GM03348 (cell line): ENCODE measurements around the gene GAS7.

Experiments
- DNase-seq: peaks from one replicate; pipeline ENCODE4 v3.0.0; 2012; ENCODE audit warnings: low spot score

The GAS7 gene

DNA sequence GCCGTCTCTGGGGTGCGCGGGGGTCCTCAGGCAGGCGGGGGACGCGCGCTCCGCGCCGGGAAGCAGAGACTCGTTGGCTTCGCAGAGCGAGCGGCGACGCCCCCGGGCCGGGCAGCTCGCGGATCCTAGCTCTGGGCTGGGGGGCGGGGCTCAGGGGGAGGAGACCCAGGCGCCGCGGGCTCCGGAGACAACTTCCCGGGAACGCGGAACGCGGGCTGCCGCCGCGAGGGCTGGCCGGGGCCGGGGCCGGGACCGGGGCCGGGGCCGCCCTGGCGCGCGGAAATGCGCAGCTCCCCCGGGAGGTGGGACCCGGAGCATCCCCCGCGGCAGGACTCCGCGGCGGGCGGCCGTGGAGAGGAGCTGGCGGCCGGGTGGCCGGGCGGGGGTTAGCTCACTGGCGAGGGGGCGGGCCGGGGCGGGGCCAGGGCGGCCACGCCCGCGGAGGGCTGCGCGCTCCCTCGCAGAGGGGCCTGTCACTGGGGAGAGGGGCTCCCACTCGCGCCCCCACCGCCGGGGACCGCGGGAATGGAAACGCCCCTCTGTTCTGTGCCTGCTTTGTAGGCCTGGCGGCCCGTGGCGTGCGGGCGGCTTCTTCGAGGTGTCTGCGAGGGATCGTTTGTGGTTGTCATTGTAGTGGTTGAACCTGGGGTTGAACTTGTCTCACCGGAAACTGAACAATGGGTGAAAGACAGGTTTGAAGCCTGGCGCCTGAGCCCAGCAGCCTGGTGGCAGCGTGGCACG lies at the start of gene GAS7:
Gene GAS7, minus strand, starts transcription at position 98 of the 741 bp plus-strand sequence.
- DNase-seq, result peak; percentile 93

DNA sequence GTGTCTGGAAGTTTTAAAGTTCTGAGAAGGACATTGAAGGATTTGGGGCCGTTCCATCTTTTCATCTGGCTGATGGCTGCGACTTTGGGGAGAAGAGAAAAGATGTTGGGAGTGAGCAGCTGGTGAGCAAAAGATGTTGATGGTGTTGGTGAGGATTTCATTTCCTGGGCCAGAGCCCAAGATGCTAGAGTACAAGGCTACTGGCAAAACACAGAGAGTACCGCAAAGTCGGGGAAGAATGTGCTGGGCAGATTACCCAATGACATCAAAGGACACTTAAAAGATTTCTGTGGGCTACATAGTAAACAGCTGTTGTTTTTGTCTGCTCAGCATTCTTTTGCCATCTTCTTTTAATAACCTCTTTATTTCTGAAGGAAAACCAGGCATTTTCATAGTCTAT lies 49.4 kb upstream of the GAS7 start:
- DNase-seq, result peak; percentile 60

DNA sequence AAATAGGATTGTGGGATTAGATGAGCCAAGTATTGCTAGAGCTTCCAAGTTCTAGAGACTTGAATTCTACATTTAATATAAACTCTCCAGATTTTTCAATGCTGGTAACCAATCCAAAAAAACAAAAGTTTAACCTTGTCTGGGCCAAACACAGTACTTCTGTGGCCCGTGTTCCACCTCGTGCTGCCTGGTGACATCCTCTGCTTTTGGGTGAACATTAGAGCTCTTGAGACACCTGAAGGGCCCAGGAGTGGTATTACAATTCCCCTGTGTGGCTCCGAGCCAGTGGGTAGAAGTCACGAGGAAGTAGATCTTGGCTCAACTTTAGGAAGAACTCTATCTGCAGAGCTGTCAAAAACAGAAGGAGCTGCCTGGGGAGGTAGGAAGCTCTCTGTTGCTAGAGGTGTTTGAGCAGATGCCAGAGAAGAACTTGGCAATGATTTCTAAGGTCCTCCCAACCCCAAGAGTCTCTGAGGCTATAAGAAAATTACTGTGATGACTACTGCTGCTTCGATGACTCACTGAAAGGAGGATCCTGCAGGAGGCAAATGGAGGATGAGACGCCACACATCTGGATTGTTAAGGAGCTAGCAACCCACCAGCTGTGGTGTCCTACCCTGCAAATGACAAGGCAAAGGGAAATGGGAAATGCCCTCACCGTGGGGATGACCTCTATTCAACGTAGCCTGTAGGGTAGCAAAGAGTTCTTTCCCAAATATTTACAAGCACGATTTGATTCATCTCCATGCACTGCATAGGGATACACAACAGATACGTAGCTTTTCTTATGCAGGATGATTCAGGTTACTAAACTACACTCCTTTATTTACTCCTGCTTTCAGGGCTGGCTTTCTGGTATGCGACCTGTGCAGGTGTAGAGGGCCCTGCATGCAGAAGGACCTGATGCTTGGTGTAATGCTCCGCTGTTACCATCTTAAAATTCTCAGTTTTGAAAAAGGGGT lies 45.8 kb upstream of the GAS7 start:
- DNase-seq, result peak; percentile 70

DNA sequence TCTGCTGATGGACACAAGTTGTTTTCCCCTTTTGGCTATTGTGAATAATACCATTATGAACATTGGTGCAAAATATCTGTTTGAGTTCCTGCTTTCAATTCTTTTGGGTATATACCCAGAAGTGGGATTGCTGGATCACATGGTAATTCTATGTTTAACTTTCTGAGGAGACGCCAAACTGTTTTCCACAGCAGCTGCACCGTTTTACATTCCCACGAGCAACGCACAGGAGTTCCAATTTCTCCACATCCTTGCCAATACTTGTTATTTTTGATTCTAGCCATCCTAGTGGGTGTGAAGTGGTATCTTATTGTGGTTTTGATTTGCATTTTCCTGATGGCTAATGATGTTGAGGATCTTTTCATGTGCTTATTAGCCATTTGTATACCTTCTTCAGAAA lies 43.4 kb upstream of the GAS7 start:
- no peak for DNase-seq

DNA sequence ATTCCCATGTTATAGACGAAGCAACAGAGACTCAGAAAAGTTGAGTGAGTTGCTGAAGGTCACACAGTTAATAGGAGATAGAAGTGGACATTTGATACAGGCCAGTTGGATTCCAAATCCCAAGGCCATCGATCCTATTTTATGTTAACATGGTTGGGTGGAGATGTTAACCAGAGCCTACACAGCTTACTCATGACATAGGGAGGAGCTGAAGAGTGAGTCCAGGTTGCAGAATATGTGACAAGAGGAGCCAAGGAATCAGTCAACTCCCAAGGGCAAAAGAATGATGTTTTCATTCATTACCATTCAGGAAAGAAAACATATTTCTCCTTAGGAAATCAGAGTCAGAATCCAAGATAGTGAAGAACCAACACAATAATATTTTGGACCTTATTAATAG lies 40.3 kb upstream of the GAS7 start:
- no peak for DNase-seq

- no peak for DNase-seq
Measured at GRCh38 chr17:10234033-10234432, 35.6 kb upstream of the GAS7 start.

DNA sequence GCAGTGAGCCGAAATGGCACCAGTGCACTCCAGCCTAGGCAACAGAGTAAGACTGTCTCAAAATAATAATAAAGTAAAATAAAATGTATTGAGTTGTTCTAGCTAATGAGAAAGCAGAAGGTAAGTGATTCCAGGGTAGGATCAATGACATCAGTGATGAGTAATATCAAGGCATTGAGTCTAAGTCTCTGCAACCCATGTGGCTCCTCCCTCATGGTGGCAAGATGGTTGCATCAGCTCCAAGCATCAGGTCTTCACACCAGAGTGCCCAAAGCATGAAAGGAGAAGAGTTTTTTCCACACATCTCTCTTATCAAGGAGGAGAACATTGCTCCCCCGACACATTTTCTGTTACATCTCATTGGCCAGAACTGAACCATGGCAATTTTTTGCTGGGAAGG lies 34.8 kb upstream of the GAS7 start:
- DNase-seq, result no peak

DNA sequence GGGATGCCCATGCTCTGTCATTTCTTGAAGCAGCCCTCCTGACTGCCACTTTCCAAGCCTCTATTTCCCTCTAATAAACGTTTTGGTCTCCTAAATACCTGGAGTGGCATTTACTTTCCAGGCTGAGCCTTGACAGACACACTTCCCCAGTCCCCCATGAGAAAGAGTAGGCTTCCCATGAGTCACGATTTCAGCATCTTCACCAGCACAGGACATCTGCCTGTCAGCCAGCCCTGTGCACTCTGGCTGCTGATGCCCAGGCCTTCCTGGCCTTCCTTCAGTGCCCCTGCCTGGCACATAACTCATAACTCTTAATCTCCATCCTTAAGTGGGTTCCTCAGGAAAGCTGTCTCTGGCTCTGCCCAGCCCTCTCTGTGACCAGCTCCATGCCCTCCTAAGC lies 30.8 kb upstream of the GAS7 start:
- no peak for DNase-seq

GRCh38 chr17:10226930-10227695 lies 28.7 kb upstream of the GAS7 start:
- DNase-seq, result peak; percentile 80

- no peak for DNase-seq
Measured at GRCh38 chr17:10224582-10225195, 26.3 kb upstream of the GAS7 start.

DNA sequence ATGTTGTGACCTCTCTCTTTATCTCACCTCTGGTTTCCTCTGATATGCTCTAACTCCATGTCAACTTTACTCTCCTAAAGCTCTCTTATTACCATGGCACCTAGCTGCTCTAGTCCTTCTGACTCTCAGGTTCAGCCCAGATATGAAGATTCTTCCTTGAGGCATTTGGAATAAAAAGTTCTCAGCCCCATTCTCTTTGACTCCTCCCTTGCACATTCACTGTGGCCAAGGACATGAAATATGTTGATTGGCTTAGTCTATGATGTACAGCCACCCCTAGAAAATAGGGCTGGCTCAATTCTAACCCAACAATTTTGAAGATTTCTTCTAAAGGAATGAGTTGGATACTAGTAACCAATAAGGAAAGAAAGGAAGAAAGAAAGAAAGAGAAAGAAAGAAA lies 20.8 kb upstream of the GAS7 start:
- no peak for DNase-seq

DNA sequence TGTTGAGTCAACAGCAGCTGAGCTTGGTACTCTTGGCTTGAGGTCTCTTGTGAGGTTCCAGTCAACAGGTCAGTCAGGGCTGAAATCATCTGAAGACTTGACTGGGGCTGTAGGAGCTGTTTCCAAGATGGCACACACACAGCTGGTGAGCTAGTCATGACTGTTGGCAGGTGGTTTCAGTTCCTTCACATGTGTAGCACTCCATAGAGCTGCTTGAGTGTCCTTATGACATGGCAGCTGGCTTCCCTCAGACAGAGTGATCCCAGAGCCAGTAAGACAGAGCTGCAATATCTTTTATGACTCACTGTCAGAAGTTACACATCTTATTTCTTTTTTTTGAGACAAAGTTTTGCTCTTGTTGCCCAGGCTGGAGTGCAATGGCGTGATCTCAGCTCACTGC lies 19.5 kb upstream of the GAS7 start:
- no peak for DNase-seq

DNA sequence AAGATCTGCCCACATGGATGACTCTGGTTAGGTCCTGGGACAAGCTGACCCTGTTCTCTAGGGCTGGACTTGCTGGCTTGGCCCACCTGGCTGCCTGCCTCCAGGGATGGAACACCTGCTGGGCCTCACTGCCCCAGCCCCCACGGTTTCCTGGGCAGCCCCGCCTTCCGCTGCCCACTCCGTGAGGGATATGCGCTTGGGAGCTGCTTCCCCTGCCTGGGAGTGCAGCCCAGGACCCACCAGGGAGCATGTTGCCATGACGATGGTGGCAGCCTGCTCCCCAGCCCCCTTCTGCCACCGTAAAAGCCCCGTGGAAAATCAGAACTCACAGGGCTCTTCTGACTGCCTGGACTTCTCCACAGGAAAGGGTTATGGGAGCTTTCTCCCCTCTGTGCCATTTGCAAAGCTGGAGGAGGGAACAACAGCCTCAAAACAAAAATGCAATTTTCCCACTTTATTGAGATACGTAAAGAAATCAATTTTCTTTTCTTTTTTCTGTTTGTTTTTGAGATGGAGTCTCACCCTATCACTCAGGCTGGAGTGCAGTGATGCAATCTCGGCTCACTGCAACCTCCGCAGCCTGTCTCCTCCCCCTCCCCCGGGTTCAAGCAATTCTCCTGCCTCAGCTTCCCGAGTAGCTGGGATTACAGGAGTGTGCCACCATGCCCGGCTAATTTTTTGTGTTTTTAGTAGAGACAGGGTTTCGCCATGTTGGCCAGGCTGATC lies 18.0 kb upstream of the GAS7 start:
- DNase-seq, result no peak

- no peak for DNase-seq
Measured at GRCh38 chr17:10215286-10215685, 16.9 kb upstream of the GAS7 start.

- no peak for DNase-seq
Measured at GRCh38 chr17:10211666-10212065, 13.3 kb upstream of the GAS7 start.

DNA sequence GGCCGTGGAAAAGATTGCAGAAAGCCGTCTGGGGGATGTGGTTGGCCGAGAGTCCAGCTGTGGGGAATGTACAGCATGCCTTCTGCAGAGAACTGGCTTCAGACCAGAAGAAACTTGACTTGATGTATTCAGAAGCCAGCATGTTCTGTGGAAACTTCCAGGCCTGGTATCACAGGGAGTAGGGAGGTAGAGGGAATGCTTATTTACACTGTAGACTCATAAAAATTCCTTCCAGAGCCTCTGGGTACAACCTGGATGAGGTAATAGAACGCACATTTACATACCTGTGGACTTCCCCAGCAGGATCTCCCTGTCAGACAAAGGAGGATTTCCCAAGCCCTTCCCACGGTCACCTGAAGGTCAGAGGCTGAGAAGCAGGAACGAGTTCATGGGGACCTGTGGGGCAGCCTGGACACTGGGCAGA lies 11.8 kb upstream of the GAS7 start:
- no peak for DNase-seq

- no peak for DNase-seq
Measured at GRCh38 chr17:10208604-10209193, 10.3 kb upstream of the GAS7 start.

GRCh38 chr17:10207153-10207552 lies 8.7 kb upstream of the GAS7 start:
- DNase-seq, result no peak

DNA sequence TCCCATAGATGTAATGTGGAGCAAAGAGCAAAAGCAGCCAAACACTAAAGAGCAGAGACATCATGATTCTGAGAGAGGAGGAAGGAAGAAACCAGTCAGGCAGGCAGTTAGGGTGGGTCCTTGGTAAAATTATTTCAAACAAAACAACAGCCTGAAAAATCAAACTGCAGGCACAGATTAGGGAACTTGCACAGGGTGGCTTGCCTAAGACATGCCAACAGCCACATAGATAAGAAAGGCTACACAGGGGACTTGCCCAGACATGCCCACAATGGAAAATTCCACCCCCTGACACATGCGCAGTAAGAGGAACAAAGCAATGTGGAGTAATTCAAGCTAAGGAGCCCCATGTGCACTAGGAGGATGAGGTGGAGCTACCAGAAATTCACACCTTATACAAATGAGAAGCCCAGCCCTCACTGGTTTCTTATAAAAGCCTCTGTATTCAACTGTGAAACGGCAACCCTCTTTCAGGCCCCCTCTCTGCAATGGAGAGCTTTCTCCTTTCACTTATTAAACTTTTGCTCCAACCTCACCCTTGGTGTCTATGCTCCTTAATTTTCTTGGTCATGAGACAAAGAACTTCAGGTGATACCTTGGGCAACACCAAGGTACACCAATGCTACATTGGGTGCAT lies 7.3 kb upstream of the GAS7 start:
- DNase-seq, result no peak

DNA sequence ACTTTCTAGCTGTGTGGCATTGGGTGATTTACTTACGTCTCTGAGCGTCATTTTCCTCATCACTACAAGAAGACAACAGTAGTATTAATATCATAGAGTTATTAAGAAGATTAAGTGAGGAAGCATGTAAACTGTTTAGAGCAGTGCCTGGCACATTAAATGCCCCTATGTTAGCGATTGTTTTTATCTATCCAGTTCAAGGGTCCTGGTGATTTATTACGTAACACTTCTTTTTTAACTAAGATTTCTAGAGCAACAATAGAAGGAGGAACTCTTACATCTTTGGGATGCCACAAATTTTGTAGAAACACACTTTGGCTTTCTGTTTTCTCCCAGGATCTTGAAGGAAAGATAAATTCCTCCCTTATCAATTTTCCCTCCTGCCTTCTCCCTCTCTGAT lies 3.3 kb upstream of the GAS7 start:
- no peak for DNase-seq
